ENCODE measurements around the gene TACC2.

GRCh38 chr10:122290833-122291532 lies 302.0 kb downstream of the TACC2 start:
- TF ChIP-seq CTCF (IDR thresholded peaks at IDR 0.05) = no peak
- TF ChIP-seq POLR2A (IDR thresholded peaks at IDR 0.05) = no peak

All from thyroid gland (tissue), 4 donors.